HG02970 (cell line): ENCODE measurements around the gene SSBP2.
"Not testable (repeated sequence)": the region's sequence is repeated elsewhere in the genome, so short reads cannot be mapped to it uniquely, and the experiment has no call there.

Experiments used
- ATAC-seq: cut with Tn5 transposase; IDR thresholded peaks from one replicate; pipeline ENCODE4 v1.9.1; 2021; ENCODE audit warnings: mild to moderate bottlenecking, moderate library complexity, moderate number of reproducible peaks; ENCODE audit not compliant: unreplicated experiment, low FRiP score

Gene SSBP2

DNA sequence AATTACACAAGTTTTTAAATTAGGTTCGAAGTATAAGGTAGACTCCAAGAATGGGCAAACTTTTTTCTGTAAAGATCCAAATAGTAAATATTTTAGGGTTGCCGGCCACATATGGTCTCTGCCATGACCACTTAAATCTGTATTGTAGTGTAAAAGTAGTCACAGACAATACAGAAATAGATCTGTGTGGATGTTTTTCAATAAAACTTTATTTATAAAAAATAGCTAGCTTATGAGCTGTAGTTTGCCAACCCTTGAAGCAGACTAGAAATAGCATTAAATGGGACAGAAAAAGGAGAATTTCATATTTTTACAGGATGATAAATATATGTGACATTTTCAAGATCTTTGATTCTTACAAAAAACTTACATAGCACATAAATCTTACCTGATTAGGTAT is 262.0 kb downstream of the SSBP2 start:
- no peak for ATAC-seq

DNA sequence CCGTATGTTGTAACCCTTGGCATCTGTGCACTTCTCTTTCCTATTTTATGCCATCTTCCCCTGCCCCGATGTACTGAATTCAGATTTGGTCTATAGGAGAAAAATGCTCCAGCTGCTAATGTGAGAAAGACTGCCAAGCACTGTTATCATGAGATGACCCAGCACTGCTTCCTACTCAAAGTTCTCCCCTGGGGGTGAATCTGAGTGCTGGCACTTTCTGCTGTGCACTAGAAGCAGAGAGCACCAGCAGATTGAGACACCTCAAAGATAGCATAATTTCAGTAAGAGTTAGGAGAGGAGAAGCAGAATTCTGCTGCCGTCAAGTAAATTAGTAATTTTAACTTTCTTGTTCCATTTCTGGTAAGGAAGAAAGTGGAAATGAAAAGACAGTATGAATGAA is 264.2 kb downstream of the SSBP2 start:
- ATAC-seq, result no peak

DNA sequence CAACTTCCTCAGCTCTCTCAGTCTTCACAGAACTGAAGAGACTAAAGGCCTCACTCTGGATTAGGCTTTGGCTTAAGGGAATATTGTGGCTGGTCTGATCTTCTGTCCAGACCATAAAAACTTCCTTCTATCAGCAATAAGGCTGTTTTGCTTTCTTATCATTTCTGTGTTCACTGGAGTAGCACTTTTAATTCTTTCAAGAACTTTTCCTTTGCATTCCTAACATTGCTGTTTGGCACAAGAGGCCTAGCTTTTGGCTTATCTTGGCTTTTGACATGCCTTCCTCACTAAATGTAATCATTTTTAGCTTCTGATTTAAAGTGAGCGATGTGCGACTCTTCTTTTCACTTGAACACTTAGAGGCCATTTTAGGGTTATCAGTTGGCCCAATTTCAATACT is 268.3 kb downstream of the SSBP2 start:
- no peak for ATAC-seq

DNA sequence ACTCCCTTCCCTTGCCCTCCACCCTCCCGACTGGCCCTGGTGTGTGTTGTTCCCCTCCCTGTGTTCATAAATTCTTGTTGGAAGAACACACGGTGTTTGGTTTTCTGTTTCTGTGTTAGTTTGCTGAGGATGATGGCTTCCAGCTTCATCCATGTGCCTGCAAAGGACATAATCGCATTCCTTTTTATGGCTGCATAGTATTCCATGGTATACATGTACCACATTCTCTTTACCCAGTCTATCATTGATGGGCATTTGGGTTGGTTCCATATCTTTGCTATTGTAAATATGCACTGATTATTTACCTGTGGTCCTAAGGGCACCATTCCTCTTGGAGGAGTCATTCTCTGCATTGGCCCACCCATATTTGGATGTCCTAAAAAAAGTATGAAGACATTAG is 277.5 kb downstream of the SSBP2 start:
- not testable (repeated sequence) for ATAC-seq

DNA sequence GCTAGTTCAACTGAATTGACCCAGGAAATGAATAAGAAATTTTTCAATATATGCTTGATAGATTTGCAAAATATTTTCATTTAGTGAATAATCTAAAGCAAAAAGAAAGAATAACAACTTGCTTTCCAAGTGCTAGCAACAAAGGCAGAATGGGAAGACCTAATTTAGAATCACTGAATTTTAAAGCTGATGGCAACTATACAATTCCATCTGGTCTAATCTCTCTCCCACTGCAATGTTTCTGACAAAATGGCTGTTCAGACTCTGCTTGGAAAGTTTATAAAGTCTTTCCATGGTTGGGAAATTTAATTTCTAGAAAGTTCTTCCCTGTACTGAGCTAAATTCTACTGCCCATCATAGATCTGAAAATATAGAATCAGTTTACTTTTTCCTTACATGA is 281.2 kb downstream of the SSBP2 start:
- ATAC-seq, result no peak

DNA sequence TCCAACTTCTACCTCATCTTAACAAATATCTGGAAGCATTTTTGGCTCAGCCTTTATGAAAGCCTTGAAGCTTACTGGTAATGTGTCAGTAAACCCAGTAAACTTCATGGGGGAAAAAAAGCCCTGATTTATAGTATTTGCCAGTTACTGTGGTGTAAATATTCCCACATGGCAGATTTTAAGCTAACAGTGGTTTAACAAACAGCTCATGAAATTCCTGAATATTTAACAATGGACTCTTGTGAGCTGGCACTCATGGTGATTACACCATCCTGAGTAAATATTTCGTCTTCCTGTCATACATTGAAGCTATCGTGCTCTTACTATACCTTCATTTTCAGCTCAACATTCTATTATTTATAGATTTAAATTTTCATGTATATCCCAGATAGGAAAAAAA is 300.0 kb downstream of the SSBP2 start:
- ATAC-seq, result no peak

DNA sequence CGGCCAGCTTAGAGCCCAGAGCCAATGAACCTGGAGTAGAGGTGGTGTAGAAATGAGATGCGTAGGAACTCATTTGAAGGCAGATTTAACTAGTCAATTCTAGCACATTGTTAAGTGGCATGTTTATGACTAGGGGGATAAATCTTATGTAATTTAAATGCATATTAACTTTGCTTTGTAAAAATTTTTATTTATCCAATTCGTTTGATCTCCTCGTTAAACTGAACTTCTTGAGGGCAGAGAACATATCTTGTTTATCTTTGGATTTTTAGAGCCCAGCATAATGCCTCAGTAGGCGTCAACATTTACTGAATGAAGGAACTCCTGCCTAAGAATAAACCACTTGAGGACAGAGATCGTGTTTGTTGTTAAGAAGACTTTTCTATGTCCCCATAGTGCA is 315.9 kb downstream of the SSBP2 start:
- ATAC-seq, result no peak

DNA sequence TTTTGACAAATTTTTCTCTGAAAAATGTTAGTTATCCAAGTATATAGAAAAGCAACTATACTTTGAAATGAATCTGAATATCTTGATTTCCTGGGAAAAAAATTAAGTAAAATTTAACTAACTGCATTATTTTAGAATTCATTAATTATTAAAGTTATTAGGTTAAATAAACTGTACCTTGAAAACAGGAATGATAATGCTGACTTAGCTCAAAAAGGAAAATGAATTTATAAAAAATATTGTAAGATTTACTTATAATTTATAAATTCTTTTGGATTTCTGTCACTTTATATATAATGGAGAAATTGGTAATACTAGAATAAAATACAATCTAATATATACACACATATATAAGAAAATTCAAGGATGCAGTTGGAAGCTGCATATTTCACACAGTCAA is 320.9 kb downstream of the SSBP2 start:
- no peak for ATAC-seq

DNA sequence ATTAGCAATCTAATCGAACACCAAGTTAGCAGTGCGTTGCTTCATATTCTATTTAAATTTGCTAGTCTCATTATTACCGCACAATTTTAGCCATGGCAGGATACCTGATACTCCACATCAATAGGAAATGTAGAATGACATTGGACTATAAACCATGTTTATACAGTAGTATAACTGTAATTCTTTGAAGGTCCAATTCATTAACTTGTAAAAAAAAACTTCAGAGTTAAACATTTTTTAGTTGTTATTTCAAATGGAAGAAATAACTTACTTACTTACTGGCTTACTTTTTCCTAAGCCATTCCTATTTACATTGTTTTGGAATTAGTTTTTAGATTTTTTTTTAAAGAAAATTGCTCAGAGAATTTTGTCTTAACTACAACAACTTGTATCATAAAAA is 321.5 kb downstream of the SSBP2 start:
- ATAC-seq, result no peak

DNA sequence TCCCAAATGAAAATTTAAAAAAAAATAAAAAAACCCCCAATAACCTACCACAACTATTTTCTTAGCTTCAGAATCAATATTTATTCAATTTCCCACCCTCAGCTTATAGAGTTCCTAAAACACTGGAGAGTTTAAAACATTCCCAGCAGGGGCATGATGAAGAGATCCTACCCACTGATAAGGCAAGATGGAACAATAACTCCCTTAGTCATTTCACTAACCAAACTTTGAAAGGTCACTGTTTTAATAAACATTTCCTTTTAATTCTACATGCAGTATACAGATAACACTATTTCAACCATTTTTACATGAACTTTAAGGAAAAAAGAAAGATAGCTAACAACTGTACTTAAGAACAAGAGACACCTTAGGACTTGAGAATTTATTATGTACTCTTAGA is 322.0 kb downstream of the SSBP2 start:
- ATAC-seq, result no peak

DNA sequence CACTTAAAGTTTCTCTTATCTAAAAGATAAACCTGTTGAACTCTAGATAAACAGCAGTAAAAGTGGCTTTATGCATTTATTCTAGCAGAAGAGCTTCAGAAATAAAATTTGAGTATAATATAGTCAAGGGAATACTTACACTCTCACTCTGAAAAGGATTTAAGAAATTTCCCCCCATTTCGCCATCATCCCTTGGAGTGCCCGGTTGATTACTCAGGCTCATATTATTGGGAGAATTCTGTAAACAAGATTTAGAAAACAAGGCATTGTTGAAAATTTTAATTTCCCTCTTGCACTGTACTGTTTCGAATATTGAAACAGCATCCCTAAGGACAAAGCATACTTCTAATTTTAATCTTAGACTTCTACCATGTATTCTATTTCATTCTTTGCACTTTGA is 322.5 kb downstream of the SSBP2 start:
- no peak for ATAC-seq

DNA sequence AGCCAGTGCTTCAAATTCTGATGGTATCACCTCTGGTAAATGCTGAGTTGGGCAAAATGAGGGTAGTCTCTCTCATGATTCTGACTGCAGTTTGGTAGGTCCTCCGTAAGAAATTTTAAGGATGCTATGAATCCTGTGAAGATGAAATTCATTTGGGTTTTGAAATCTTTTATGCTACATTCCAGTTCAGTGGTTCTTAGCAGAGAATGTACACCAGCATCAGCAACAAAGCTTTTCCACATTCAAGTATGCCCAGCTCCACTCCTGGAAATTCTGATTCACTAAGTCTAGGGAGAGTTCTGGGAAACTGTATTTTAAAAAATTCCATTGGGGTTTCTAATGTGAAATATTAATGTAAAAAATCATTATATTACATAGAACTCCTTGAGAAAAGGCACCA is 323.3 kb downstream of the SSBP2 start:
- ATAC-seq, result no peak

DNA sequence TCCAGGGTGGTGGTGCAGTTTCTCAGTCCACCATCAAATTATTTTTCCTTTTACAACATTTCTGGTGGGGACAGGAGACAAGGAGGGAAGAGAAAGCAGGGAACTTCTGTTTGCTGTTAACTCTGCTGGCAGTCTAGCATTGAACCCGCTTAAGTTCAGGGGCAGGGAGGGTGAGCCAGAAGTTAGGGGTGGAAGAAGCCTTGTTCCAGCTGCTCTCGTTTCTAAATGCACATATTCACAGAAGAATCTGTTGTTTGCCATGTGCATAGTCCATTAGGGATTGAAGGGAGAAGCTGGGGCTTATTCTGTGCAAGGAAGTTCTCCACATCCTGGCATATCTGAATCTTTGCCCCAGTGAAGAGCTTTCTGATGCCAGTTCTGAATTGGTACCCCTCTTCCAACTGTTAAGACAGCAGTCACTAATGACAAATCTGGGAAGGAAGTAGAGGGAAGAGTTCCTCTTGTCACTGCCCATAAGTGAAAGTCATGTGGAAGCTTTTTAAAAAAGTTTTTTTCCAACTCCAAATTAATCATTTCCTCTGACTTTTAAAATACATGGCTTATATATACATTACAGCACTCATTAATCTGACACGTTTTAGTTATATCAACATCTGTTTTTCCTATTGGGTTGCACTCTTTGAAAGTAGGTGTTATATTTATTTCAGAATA is 324.4 kb downstream of the SSBP2 start:
- ATAC-seq, result no peak

DNA sequence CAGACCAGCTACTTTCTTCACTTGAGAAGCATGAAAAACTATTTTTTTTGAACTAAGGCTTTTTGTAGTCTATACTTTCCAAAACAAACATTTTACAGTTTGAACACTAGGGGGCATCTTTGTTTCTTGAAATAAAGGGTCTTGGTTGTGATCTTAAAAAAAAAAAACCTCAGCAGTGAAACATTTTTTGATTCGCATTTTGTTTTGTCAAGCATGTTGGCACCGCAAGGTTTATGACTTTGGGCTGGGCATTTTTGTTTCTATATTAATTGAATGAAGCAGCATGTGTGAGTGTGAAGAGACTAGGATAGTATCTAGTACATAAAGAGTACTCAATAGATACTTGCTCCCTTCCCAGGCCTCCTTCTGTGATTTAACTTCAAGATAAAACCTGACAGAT is 325.3 kb downstream of the SSBP2 start:
- ATAC-seq, result no peak

DNA sequence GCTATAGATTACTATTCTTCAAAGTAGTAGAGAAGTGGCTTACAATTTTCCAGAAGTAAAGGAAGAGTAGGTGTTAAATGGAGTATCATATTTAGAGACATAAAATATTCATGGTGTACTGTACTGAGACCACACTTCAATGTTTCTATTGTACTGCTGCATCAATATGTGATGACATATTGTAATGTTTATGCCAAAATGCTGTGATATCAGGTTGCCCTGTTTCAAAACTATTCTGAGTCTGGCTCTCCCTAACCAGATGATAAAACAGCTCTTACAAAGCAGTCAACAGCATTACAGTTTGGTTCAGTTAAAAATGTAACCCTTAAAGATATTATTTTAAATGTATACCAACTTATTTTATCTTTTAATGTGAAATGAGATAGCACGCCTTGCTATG is 326.2 kb downstream of the SSBP2 start:
- no peak for ATAC-seq

DNA sequence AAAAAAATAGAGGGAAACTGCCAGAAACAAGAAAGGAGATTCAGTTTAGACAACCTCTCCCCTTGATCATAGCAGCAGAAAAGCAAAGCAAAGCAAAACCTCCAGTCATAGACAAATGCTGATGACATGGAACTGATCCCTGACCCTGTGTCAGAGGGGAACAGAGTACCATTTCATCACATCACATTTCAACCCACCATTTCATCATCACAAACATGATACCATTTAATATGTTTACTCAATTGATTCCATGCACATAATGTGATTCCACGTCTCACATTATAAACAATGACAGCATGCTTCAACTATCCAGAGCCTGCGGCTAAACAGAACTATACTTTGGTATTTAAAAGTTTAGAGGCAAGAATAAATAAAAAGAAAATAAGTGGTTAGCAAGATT is 328.2 kb downstream of the SSBP2 start:
- no peak for ATAC-seq

DNA sequence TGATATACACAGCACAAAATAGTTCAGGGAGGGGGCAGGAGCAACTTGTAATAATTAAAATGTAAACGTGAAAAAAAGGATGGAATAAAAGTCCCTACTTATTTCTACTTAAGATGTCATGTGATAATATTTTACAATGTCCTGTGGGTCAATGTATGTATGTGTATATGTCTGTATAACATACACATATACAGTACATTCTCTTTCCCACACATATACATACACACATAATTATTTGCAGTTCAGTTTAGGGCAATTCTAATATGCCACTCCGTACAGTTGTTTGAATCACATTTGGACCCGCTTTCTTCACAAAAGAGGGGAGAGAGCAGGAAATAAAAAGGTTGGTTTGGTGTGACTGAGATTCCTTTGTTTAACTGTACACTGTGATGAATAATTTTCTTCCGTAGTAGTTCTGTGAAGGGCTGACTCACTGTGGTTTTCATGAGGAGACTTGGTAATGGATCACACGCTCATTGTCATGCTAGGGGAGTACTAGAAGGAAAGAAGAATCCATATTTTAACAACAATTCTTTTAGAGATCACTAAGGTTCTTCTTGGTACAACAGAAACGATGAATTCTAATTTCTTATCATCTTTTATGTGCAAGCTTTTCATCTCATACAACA is 330.7 kb downstream of the SSBP2 start:
- no peak for ATAC-seq

DNA sequence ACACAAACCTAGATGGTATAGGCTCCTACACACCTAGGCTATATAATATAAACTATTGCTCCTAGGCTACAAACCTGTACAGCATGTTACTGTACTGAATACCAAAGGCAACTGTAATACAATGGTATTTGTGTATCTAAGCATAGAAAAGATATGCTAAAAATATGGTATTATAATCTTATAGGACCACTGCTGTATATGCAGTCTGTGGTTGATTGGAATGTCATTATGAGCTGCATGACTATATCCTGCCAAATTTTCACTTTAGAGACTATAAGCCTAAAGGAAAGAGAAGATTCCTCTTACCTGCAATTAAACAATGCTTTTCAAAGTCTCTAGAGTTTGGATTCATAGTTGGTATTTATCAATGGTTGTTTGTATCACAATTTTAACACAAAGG is 332.3 kb downstream of the SSBP2 start:
- no peak for ATAC-seq

DNA sequence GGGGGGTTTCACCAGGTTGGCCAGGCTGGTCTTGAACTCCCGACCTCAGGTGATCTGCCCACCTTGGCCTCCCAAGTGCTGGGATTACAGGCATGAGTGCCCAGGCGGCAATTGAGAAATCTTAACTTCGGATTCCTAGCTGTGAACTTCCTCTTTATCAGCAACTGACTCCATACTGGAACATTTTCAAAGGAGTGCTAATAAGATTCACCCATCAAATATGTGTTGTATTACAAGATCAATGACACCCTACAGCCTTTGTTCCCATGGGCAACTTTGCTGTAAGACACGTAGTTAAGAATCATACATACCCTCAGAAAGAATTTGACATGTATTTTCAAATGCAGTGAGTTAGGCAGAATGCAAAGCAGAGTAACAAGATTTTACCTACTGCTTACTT is 333.8 kb downstream of the SSBP2 start:
- ATAC-seq, result no peak

DNA sequence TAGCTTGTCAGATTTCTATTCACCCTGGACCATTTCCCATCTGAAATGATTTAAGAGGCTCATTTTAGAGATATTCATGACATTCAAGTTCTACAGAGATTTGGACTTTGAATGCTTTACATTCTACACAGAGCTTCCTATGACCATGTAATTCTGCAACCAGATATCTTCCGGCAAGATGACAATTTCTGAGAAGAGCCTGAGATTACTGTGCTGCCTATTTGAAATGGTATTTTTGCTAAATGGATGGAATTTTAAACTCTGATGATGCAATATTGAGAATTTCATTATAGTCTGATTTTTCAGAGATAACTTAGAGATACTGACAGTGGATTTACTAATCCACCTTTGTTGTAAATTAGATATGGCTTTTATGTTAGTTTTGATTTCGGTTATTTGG is 341.0 kb downstream of the SSBP2 start:
- ATAC-seq, result no peak

DNA sequence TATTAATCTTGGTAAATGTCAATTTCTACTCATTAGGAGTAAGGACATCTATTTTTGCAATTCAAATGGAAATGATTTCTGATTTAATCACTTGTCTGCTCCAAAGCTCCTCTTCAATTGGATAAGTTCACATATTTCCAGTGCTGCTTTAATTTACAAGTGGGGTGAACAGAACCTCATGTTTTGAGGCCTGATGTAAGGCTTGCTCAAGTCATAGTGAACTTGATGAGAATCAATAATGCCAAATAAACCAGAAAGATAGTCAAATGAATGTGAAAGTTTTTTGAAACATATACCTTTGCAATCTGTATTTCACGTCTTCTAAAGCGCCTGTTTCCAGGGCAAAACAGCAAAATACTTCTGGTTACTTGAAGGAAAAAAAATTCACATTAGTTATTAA is 341.5 kb downstream of the SSBP2 start:
- ATAC-seq, result no peak

DNA sequence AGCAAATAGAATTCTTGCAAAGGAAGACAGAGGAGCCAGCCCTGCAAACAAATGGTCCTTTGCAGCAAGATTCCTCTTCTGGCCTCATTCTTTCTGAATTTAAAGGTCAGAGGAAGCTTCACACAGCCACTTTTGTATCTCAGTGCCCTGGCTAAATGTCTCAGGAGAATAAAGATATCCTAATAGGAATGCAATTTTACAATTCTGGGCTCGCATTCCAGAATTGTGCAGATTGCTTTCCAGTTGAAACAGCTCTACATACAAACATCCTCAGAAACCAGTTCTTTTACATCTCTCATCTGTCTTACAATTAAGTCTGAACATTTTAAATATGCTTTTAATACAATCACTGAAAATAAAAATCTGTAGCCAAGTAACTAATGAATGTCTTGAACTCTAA is 342.4 kb downstream of the SSBP2 start:
- no peak for ATAC-seq

DNA sequence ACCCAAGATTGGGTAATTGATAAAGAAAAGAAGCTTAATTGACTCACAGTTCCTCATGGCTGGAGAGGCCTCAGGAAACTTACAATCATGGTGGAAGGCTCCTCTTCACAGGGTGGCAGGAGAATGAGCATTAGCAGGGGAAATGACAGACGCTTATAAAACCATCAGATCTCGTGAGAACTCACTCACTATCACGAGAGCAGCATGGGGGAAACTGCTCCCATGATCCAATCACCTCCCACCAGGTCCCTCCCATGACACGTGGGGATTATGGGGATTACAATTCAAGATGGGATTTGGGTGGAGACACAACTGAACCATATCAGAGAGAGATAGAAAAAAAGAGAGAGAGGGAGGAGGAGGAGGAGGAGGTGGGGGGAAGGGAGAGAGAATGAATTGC is 343.1 kb downstream of the SSBP2 start:
- ATAC-seq, result not testable (repeated sequence)
